SK-N-SH (cell line): ENCODE measurements around the gene NEGR1.
"Not testable (repeated sequence)": the region's sequence is repeated elsewhere in the genome, so short reads cannot be mapped to it uniquely, and the experiment has no call there.

Source experiments
- CTCF ChIP-seq: fragments of 200-600 bp; sonication (generic); IDR thresholded peaks from 2 replicates; pipeline ENCODE4 v1.6.1; 2017; ENCODE audit warnings: antibody characterized with exemption, mild to moderate bottlenecking, moderate library complexity
- FOXM1 ChIP-seq: IDR thresholded peaks from 2 replicates; pipeline ENCODE4 v1.4.0; 2012; ENCODE audit warnings: low read depth, mild to moderate bottlenecking
- POLR2AphosphoS5 ChIP-seq: IDR thresholded peaks from 2 replicates; pipeline ENCODE4 v1.6.1; 2012; ENCODE audit warnings: low read depth, low read length
- RFX5 ChIP-seq: IDR thresholded peaks from 2 replicates; pipeline ENCODE4 v1.6.1; 2012; ENCODE audit warnings: mild to moderate bottlenecking, improper control_type of control experiment, low read length
- SIN3A ChIP-seq: IDR thresholded peaks from 2 replicates; pipeline ENCODE4 v1.6.1; 2012; ENCODE audit warnings: low read depth, mild to moderate bottlenecking, low read length, moderate library complexity, borderline replicate concordance

GRCh38 chr1:71888166-71888565 is 394.2 kb downstream of the NEGR1 start:
- TF ChIP-seq SIN3A, FOXM1, CTCF, RFX5, POLR2AphosphoS5: not testable (repeated sequence)
